Cardiac muscle cell (in vitro differentiated cells and primary cell): ENCODE data around the gene RNF145. TPM values are rescaled to one million over a fixed set of nuclear protein-coding genes. Genes with fewer than 3 reads are reported as not detected.
"Not testable (repeated sequence)": the region's sequence is repeated elsewhere in the genome, so short reads cannot be mapped to it uniquely, and the experiment has no call there.

Source experiments
- DNase-seq, 2 donors: peaks; one replicate each; pipeline versions ENCODE4 v3.0.0 to v3.0.0-alpha.2; 2010 to 2017; ENCODE audit warnings: low read depth in 1 of 2, low spot score in 1 of 2
- H3K27ac ChIP-seq: fragments of 200-600 bp; sonication (generic); 2 replicates; pipeline ENCODE4 v1.5.1; 2016
- H3K27me3 ChIP-seq: fragments of 200-600 bp; sonication (generic); 2 replicates; pipeline ENCODE4 v1.6.0; 2016; ENCODE audit warnings: control low read depth
- H3K36me3 ChIP-seq: fragments of 200-600 bp; sonication (generic); 2 replicates; pipeline ENCODE4 v1.5.1; 2016; ENCODE audit warnings: control low read depth
- H3K4me1 ChIP-seq: fragments of 200-600 bp; sonication (generic); 2 replicates; pipeline ENCODE4 v1.8.1; 2017; ENCODE audit warnings: low read depth, mild to moderate bottlenecking, mixed run types
- H3K4me3 ChIP-seq: fragments of 200-600 bp; sonication (generic); 2 replicates; pipeline ENCODE4 v1.5.1; 2016; ENCODE audit warnings: mild to moderate bottlenecking
- H3K9me3 ChIP-seq: fragments of 200-600 bp; sonication (generic); 2 replicates; pipeline ENCODE4 v1.5.1; 2017; ENCODE audit warnings: low read depth, mild to moderate bottlenecking, control low read depth
- polyA plus RNA-seq: library from polyadenylated mRNA; unstranded; fragments of >200 nt; fragmentation: Nextera tagmentation; extraction: Ambion mirVana; gene quantifications from 2 replicates; pipeline ENCODE4 v1.2.1, GENCODE V29; 2016
- total RNA-seq: library from RNA; depleted of rRNA; stranded (reverse); fragments of >200 nt; gene quantifications from 2 replicates; pipeline ENCODE4 v1.2.3, GENCODE V29; 2016
- TF ChIP-seq, protein P1 (sequence below): IDR thresholded peaks from 2 replicates; pipeline ENCODE4 v1.5.1; 2012; ENCODE audit warnings: low read depth, mild to moderate bottlenecking, low read length

Gene RNF145
- total and polyA plus RNA-seq, 2 experiments from 2014 or later = 17.1 to 38.7 TPM

DNA sequence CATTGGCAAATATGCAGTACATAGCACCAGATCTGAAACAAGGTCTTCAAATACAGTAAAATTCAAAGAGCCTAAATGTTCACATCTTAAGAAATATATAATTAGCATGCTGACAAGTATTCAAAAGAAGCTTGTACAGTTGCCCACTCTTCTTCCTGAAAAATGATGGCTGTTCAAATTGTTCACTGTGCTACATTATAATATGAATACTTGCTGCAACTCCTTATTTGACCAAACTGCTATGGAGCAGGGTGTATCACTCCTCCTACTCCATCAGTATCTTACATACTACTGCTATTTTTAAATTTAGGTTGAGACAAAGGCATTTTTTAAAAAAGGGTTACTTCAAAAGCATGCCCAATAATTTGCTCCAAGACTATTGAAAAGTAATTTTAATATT is 39.3 kb downstream of the RNF145 start:
- Histone ChIP-seq H3K27me3 (no peaks in the 10 kb centered on the region), H3K27ac (no peak overlapping the region), H3K4me3 (no peak overlapping the region), H3K36me3 (peaks cover 18% of the 10 kb centered on the region), H3K9me3 (no peaks in the 10 kb centered on the region), H3K4me1 (peaks cover 4% of the 10 kb centered on the region)
- no peak for DNase-seq
- TF ChIP-seq, protein P1, sequence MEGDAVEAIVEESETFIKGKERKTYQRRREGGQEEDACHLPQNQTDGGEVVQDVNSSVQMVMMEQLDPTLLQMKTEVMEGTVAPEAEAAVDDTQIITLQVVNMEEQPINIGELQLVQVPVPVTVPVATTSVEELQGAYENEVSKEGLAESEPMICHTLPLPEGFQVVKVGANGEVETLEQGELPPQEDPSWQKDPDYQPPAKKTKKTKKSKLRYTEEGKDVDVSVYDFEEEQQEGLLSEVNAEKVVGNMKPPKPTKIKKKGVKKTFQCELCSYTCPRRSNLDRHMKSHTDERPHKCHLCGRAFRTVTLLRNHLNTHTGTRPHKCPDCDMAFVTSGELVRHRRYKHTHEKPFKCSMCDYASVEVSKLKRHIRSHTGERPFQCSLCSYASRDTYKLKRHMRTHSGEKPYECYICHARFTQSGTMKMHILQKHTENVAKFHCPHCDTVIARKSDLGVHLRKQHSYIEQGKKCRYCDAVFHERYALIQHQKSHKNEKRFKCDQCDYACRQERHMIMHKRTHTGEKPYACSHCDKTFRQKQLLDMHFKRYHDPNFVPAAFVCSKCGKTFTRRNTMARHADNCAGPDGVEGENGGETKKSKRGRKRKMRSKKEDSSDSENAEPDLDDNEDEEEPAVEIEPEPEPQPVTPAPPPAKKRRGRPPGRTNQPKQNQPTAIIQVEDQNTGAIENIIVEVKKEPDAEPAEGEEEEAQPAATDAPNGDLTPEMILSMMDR = no peak

DNA sequence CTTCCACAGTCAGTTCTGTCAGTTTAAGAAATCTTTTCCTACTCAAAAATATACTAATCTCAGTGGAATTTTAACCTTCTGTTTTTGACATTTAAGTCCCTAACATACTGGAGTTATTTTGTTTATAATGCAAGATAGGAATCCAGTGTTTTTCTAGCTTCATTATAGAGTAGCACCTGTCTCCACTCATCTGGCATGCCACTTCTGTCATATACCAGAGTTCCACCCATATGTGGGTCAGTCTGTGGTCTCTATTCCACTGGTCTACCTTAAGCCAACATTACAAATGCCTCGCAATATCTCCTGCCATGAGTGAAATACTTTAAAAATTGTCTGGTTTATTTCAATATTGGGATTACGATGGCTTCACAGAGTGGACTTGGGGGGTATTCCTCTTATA is 42.9 kb downstream of the RNF145 start:
- TF ChIP-seq, protein P1 = no peak
- Histone ChIP-seq H3K36me3 (peaks cover 30% of the 10 kb centered on the region), H3K27me3 (no peaks in the 10 kb centered on the region), H3K4me3 (no peak overlapping the region), H3K27ac (no peak overlapping the region), H3K4me1 (no peaks in the 10 kb centered on the region), H3K9me3 (no peaks in the 10 kb centered on the region)
- DNase-seq = no peak

DNA sequence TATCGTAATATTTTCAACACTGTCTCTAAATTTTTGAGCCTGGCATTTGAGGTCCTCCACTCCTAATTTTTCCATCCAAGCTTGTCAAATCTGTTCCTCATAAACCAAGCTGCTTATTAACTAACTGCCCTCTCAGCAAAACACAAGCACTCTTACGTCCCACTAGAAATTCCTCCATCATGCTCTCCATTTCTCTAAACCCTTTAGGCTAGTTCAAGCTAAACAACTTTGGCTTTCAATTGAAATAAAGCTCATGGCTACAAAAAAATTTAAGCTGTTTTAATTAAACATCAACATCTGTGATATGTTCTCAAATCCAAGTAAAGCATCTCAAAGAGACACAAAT is 45.7 kb downstream of the RNF145 start:
- TF ChIP-seq, protein P1 = no peak
- no peaks in the 10 kb centered on the region for H3K4me1 ChIP-seq
- H3K4me3 ChIP-seq = no peak overlapping the region
- no peaks in the 10 kb centered on the region for H3K9me3 ChIP-seq
- H3K27me3 ChIP-seq = no peaks in the 10 kb centered on the region
- H3K27ac ChIP-seq = no peak overlapping the region
- peaks cover 46% of the 10 kb centered on the region for H3K36me3 ChIP-seq
- no peak for DNase-seq

DNA sequence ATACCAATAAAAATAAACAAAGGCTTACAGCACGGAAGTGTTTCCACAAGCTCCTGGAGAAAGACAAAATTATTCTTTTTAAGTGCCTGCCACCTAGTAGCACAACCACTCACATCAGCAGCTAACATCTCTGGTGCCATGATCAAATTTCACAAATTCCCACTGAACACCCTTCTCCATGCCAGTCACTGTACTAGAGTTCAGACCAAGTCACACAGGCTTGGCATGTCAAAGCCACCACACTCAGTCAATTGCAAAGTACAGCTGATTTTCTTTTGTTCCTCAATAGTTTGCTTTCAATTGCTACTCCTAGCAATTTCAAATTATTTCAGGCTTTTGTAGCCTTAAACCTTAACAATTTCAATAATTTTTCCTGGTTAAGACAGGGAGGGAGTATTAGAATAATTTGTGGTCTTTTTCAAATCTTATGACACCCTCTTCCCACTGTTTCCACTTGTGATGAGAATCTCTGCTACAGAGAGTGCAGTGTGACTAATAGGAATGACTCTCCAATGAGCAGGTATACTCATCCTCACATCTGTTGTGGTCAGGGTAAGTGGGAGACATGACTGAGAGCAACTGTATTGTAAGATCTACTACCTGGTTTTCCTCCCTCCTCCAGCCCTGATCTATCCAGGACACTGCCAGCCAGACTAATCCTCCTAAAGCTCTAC is 46.2 kb downstream of the RNF145 start:
- DNase-seq = no peak
- H3K4me3 ChIP-seq = no peak overlapping the region
- no peaks in the 10 kb centered on the region for H3K27me3 ChIP-seq
- H3K4me1 ChIP-seq = no peaks in the 10 kb centered on the region
- H3K27ac ChIP-seq = no peak overlapping the region
- peaks cover 45% of the 10 kb centered on the region for H3K36me3 ChIP-seq
- TF ChIP-seq, protein P1 = no peak
- no peaks in the 10 kb centered on the region for H3K9me3 ChIP-seq

DNA sequence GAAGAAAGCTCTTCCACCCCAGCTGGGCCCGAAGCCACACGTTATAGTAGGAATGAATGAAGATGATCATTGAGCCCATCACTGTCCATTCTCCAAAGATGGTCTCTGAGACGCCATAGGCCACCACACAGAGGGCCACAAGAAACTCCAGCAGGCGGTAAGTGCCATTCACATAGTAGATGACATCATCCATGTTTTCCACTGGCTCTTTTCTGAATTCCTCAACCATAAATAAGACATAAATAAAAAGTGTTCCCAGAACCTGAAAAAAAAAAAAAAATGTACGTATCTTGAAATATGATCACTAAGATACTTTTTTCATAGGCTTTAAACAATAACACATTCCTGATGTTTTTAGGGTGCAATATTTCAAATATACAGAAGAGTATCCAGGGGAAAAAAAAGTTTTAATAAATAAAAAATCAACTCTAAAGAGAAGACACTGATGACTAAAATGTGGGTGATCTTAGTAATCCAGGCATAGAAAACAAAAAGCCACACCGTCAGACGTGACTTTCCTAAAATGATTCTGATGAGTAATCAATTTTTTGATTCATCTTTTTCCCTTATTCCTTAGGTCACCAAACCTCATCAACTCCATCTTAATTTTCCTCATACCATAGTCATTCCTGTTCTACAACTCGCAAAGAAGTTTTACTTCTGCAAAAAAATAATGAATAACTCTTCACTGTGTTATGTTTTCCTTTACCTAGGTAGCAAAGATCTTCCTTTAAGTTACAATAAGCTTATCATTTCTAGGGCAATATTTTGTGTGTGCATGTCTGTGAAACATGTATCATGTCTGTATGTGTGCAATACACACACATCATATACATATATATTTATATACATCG is 47.8 kb downstream of the RNF145 start:
- no peak overlapping the region for H3K4me3 ChIP-seq
- H3K36me3 ChIP-seq = peaks cover 41% of the 10 kb centered on the region

DNA sequence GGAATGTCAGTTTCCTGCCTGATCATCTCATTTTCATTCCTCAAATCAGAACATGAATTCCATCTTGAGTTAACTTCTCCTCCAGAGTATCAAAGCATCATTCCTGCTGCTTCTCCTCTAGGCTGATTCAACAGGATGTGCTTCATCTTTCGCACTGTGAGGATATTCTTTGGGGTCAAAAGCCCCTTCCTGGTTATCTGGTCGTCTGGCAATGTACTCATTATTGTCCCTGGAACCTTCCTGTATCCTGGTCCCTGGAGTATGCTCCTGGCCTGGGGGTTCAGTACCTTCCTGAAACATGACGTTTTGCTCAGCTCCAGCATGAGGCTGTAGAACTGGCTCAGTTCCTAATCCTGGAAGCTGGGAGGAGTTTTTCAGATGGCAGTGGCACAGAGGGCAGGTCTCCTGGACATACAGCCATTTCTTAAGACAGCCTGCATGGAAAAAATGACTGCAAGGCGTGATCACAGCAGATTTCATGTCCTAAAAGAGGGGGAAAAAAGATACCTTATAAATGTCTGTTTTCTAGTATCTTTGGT is 50.7 kb downstream of the RNF145 start:
- not testable (repeated sequence) for H3K4me1 ChIP-seq, DNase-seq, H3K9me3 ChIP-seq, H3K27me3 ChIP-seq, H3K4me3 ChIP-seq
- peaks cover 41% of the 10 kb centered on the region for H3K36me3 ChIP-seq
- H3K27ac ChIP-seq = peak overlapping the region; percentile 10

More for the DNA sequence above, 47.8 kb downstream of the RNF145 start:
- no peak overlapping the region for H3K27ac ChIP-seq
- no peaks in the 10 kb centered on the region for H3K9me3 ChIP-seq
- H3K4me1 ChIP-seq = no peaks in the 10 kb centered on the region
- TF ChIP-seq, protein P1 = no peak
- H3K27me3 ChIP-seq = no peaks in the 10 kb centered on the region
- no peak for DNase-seq
